Islet precursor cell (in vitro differentiated cells): ENCODE data around the gene MAP3K20.
"Not testable (repeated sequence)": the region's sequence is repeated elsewhere in the genome, so short reads cannot be mapped to it uniquely, and the experiment has no call there.

ENCODE experiments used
- DNase-seq: peaks from one replicate; pipeline ENCODE4 v3.0.0-alpha.2; 2018

The MAP3K20 gene

GRCh38 chr2:173286153-173286809 is 210.6 kb downstream of the MAP3K20 start:
- no peak for DNase-seq

DNA sequence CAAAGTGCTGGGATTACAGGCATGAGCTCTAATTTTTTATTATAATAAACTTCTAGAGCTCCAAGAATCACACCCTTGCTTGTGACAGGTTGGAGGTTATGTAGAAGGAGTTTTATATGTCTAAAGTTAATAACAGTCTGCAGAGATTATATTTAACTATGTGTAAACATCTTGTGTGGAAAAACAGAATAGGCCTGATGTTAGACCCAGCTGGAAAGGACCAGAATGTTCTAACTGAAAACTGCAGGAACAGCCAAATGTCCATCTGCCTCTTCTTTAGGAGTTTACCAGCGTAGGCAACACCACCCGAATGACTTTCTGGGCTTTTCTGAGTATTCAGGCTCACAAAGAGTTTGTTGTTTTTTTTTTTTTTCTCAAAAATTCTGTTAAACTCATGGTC is 211.9 kb downstream of the MAP3K20 start:
- DNase-seq, result no peak

DNA sequence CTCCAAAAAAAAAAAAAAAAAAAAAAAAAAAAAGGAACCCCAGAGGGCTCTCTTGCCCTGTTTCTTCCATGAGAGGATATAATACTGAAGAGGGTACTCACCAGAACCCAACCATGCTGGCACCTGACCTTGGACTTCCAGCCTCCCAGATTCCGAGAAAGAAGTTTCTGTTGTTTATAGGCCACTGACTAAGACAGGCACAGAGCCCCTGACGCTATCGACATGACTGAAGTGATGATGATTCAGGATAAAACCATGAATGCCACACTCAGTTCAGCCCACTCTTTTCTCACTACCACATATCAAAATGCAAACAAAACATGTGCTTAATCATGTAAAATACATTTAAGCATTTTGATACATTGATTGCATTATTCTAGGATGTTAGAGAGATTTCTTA is 212.9 kb downstream of the MAP3K20 start:
- DNase-seq, result no peak

GRCh38 chr2:173290046-173290445 is 214.4 kb downstream of the MAP3K20 start:
- no peak for DNase-seq

DNA sequence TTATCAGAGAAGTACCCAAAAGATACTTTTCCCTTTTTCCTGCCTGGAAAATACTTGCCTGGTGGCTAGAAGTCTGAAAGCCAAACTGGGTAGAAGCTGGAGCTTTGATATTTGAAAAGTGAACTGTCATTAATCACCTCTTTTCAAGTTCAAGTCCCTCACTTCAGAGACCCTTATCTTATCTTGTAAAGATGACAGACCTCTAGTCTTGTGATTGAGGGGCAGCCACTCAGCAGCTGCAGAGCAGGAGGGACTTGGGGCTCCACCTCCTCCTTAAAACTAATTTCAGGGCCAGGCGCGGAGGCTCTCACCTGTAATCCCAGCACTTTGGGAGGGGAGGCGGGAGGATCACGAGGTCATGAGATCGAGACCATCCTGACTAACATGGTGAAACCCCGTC is 214.9 kb downstream of the MAP3K20 start:
- no peak for DNase-seq

DNA sequence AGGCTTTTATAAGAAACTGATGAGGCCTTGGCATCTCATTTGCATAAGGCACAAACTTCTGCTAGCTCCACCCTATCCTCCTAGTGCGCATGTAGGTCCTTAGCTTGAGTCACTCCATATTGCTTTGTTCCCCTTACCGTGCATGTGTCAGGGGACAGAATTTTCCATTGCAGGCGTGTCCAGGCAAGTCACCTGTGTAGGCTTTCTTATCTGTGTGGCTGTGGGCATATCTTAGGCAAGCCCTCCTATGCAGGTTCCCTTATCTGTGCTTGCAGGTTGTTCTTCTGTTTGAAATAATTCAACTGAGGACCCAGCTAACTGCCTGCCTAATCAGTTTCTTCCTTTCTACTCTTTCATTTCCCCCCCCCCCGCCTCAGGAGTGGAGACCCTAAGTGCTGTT is 215.8 kb downstream of the MAP3K20 start:
- no peak for DNase-seq

DNA sequence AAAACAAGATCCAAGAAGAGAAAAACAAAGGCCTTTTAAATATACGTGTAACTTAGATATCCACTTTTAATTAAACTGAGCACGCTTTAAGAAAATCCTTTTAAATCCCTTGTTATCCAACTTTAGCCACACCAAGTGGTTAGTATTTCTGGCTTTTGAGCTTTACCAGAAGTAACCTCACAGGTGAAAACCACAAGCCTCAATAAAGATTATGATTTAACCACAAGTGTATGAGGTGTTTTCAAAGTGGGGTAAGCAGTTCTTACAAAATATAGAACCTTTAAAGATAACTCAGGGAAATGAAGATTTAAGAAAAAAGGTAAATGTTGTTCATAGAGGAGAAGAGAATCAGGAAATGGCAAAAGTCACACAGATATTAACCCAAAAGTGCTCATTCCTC is 220.6 kb downstream of the MAP3K20 start:
- no peak for DNase-seq

GRCh38 chr2:173298536-173299097 is 223.0 kb downstream of the MAP3K20 start:
- DNase-seq, result no peak

- DNase-seq, result no peak
Measured at GRCh38 chr2:173299764-173300163, 224.1 kb downstream of the MAP3K20 start.

DNA sequence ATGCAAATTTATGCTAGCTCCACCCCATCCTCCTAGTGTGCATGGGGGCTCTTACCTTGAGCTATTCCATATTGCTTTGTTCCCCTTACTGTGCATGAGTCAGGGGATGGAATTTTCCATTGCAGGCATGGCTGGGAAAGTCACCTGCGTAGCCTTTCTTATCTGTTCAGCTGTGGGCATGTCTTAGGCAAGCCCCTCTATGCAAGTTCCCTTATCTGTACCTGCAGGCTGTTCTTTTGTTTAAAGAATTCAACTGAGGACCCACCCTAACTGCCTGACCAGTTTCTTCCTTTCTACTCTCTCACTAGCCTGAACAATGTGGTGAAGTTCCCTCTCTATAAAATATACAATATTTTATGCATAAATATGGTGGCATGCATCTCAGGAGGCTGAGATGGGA is 224.8 kb downstream of the MAP3K20 start:
- no peak for DNase-seq

GRCh38 chr2:173301549-173301948 is 225.9 kb downstream of the MAP3K20 start:
- not testable (repeated sequence) for DNase-seq

- DNase-seq, result no peak
Measured at GRCh38 chr2:173305303-173305702, 229.7 kb downstream of the MAP3K20 start.

DNA sequence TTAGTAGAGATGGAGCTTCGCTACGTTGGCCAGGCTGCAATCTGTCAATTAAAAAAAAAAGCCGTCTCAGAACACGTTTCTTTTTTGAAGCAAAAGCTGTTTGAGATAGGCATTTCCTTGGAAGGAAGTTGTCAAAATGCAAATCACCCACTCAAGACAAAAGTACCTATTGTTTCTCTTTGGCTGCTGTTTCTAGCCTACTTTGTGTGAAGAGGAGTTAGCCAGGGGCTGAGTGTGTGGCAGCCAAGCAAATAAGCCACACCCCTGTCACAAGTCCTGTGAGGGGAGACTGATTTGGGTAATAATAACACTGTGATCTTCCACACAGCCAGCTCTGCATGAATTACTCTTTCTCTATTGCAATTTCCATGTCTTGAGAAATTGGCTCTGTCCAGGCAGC is 231.6 kb downstream of the MAP3K20 start:
- no peak for DNase-seq

DNA sequence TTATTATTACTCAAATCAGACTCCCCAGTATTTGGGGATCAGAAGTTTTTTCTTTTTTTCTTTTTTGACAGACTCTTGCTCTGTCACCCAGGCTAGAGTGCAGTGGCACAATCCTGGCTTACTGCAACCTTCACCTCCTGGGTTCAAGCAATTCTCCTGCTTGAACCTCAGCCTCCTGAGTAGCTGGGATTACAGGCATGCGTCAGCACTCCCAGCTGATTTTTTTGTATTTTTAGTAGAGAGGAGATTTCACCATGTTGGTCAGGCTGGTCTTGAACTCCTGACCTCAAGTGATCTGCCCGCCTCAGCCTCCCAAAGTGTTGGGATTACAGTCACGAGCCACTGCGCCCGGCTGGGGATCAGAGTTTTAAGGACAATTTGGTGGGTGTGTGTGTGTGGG is 233.7 kb downstream of the MAP3K20 start:
- DNase-seq, result not testable (repeated sequence)

DNA sequence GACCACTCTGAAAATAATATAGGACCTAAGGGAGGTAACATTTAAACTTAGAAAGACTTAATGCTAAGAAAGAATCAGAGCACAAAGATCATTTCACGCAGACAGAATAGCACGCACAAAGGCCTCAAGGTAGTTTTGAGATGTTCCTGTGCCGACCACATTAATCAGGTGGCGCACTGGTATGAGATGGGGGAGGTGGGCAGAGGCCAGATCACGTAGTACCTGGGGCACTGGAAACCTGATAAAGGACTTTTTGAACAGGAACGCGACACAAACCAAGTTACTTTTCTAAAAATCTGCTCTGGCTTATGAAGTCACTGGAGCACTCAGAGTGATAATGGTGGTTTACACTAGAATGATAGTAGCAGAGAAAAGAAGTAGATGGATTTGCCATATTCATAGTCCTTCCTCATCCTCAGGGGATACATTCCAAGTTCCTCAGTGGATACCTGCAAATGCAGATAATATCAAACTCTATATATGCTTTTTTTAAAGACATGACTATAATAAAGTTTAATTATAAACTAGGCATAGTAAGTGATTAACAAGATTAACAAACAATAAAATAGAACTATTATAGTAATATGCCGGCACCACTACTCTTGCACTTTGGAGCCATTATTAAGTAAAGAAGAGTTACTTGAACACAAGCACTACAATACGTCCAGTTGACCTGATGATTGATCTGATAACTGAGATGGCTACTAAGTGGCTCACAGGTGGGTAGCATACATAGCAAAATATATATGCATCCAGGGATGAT is 236.4 kb downstream of the MAP3K20 start:
- DNase-seq, result no peak
